Right lobe of liver (tissue), 6 donors: ENCODE measurements around the gene MDP1. TPM values are rescaled to one million over a fixed set of nuclear protein-coding genes. Genes with fewer than 3 reads are reported as not detected.
A peak's percentile ranks its signal among the peaks of the same experiment; 100 is the strongest.

Experiments used
- ATAC-seq, 4 donors: fragments of 200-7000 bp; cut with Tn5 transposase; one replicate each; pipeline ENCODE4 v1.9.1; 2020; ENCODE audit warnings: mild to moderate bottlenecking in 4 of 4, moderate library complexity in 4 of 4
- DNase-seq, 3 donors: peaks; one replicate each; pipeline ENCODE4 v3.0.0-alpha.2; 2020
- H3K27ac ChIP-seq, 3 donors: fragments of 200-600 bp; one replicate each; pipeline ENCODE4 v1.8.0; 2022
- H3K27me3 ChIP-seq, 2 donors: fragments of 200-600 bp; one replicate each; pipeline ENCODE4 v1.8.0; 2022
- H3K36me3 ChIP-seq, 4 donors: fragments of 200-600 bp; sonication (generic) in 1 of 4; one replicate each; pipeline versions ENCODE4 v1.5.1 to v1.8.0; 2017 to 2022; ENCODE audit warnings: control low read depth in 1 of 4
- H3K4me1 ChIP-seq, 4 donors: fragments of 200-600 bp; sonication (generic) in 1 of 4; one replicate each; pipeline versions ENCODE4 v1.5.1 to v1.8.0; 2017 to 2022; ENCODE audit warnings: control low read depth in 1 of 4
- H3K4me3 ChIP-seq, 3 donors: fragments of 200-600 bp; one replicate each; pipeline ENCODE4 v1.8.0; 2022
- H3K9me3 ChIP-seq, 4 donors: fragments of 200-600 bp; sonication (generic) in 1 of 4; one replicate each; pipeline versions ENCODE4 v1.5.1 to v1.8.0; 2017 to 2022; ENCODE audit warnings: control low read depth in 1 of 4
- POLR2A ChIP-seq: fragments of 450-650 bp; IDR thresholded peaks from one replicate; pipeline ENCODE4 v1.6.1; 2017; ENCODE audit warnings: antibody characterized with exemption, mild to moderate bottlenecking
- WGBS: methylation state at CpG from one replicate; pipeline ENCODE4 v1.1.6; 2018; ENCODE audit warnings: low coverage, low lambda C conversion rate; ENCODE audit not compliant: insufficient coverage; ENCODE audit errors: missing lambda C conversion rate; 5-methylcytosine and 5-hydroxymethylcytosine counted together
- intact Hi-C, 2 donors: fragments of 100-400 bp; cut with DNase I; formaldehyde crosslinking; loops; one replicate each; pipeline versions ENCODE4 v1.11.2 to v1.14.1; 2022
- long read RNA-seq: library from polyadenylated mRNA; unstranded; transcript quantifications from one replicate; pipeline ENCODE4 v2.0.0, GENCODE V29; 2019
- total RNA-seq, 6 experiments: library from RNA; depleted of rRNA in 2 of 6; stranded (reverse); fragments of >200 nt in 2 of 6; fragmentation: NEBNext Ultra II Directional in 3 of 6; extraction: Animal tissue kit (Norgen Biotek cat#: 25700) in 3 of 6; gene quantifications; one replicate each; pipeline versions ENCODE4 v1.1.0 to v1.2.4, GENCODE V29; 2016 to 2023
- TF ChIP-seq, protein P1 (sequence below), 4 donors: fragments of 200-600 bp in 3 of 4; fragments of 450-650 bp in 1 of 4; IDR thresholded peaks; one replicate each; pipeline versions ENCODE4 v1.5.1 to v1.8.0; 2016 to 2022; ENCODE audit warnings: antibody characterized with exemption in 4 of 4, mild to moderate bottlenecking in 2 of 4
- donor health status: DM: no; HTN: yes; CAD: no.
- donor health status: DM: no; HTN: no; CAD: no.
- donor health status: DM: no; HTN: no; CAD: no.
- donor health status: DM: no; HTN: yes; CAD: no.
- donor health status: DM: no; HTN: yes; CAD: no.

The MDP1 gene
- total RNA-seq, result 1 to 10 TPM; 3.7 to 6.3 (median 4.9) TPM
- long read RNA-seq, partial matches to known transcripts, result 0 of 1 reads
- long read RNA-seq, other reads (novel, unspliced or antisense), result 0 of 1 reads

DNA sequence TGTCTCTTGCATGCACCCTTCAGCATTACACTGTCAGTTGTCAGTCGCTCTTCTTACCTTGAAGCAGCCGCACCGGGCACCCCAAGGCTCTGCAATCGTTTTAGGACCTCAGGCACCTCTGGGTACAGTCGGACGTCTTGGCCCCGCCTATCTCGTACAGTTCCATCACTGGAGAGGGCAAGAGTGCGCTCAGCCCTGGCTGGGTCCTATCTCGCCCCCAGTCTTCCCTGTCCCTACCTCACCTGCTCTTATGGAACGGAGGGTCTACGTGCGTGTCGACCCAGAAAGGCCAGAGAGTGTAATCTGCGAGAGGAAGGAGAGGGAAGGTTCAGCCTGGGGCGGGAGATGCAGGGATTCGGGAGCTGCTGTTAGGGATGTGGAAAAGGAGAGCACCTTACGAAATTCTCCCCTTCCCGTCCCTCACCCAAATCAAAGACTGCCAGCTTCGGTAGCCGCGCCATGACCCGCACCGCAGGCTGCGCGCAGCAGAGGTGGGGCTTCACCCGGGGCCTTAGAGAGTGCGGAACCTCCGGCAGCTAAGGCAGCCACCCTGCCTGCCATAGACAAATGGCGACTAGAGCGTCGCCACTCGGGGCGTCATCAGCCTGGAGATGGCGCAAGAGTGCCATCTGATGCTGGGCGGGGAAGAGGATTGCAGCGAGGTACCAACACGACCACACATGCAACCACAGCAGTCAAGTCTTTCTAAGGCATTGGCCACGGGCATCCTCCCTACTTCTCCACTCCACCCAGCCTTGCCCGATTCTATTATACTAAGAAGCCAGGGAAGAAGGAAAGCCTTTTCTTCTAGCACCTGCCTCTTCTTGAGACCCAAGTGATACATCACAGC, at the start of gene MDP1:
TSS of gene MDP1 (minus strand) at position 572 of the 850 bp plus-strand sequence. CDS start at position 461, 111 bp downstream.
- peak within 1 kb of the TSS; percentile 60 to 70 (median 67) for H3K4me3 ChIP-seq
- peaks cover 0 to 12% (median 0%) of the 10 kb centered on the region in 4 donors for H3K36me3 ChIP-seq
- H3K9me3 ChIP-seq, result no peaks in the 10 kb centered on the region
- no peaks in the 10 kb centered on the region for H3K27me3 ChIP-seq
- ATAC-seq, result peak; percentile 87 to 91 (median 88)
- intact Hi-C loops, result no loop called here
- WGBS, result 0% methylated on average over 13 of the region's 40 CpGs
- TF ChIP-seq POLR2A, result peak; percentile 75
- TF ChIP-seq, protein P1, sequence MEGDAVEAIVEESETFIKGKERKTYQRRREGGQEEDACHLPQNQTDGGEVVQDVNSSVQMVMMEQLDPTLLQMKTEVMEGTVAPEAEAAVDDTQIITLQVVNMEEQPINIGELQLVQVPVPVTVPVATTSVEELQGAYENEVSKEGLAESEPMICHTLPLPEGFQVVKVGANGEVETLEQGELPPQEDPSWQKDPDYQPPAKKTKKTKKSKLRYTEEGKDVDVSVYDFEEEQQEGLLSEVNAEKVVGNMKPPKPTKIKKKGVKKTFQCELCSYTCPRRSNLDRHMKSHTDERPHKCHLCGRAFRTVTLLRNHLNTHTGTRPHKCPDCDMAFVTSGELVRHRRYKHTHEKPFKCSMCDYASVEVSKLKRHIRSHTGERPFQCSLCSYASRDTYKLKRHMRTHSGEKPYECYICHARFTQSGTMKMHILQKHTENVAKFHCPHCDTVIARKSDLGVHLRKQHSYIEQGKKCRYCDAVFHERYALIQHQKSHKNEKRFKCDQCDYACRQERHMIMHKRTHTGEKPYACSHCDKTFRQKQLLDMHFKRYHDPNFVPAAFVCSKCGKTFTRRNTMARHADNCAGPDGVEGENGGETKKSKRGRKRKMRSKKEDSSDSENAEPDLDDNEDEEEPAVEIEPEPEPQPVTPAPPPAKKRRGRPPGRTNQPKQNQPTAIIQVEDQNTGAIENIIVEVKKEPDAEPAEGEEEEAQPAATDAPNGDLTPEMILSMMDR (IDR thresholded peaks at IDR 0.05), result peak; percentile 36 to 68 (median 55)
- peak; percentile 87 to 89 (median 87) for DNase-seq
- H3K27ac ChIP-seq, result peak within 1 kb of the TSS; percentile 61 to 87 (median 78)
- H3K4me1 ChIP-seq, result peaks cover 0 to 5% (median 1%) of the 10 kb centered on the region in 4 donors

DNA sequence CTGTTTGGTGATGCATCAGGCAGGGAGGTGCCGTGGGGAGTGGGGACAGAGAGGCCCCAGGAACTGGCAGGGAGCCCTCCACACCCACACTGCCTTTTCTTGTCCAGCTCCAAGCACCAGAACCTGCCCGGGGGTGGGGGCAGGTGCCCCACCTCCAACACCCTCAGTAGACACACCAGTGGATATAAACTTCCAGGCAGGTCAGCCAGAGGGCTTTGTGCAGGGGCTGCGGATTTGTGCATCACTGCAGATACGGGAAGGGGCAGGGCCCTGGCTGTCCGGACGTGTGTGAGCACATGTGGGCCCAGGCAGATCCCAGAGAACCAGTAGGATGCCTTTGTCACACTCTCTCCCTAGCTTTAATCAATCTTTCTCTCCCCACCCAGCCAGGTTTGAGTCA, 48.4 kb upstream of the MDP1 start:
- TF ChIP-seq, protein P1 (IDR thresholded peaks at IDR 0.05), result no peak
- TF ChIP-seq POLR2A, result no peak
- Histone ChIP-seq H3K27ac (no peak overlapping the region), H3K9me3 (no peaks in the 10 kb centered on the region), H3K4me1 (no peaks in the 10 kb centered on the region), H3K27me3 (no peaks in the 10 kb centered on the region), H3K36me3 (peaks cover 0 to 24% (median 5%) of the 10 kb centered on the region in 4 donors), H3K4me3 (no peak overlapping the region)
- intact Hi-C loops, result no loop called here
- 80% methylated on average over 1 of the region's 6 CpGs for whole genome bisulfite sequencing
- no peak for ATAC-seq
- DNase-seq, result no peak

DNA sequence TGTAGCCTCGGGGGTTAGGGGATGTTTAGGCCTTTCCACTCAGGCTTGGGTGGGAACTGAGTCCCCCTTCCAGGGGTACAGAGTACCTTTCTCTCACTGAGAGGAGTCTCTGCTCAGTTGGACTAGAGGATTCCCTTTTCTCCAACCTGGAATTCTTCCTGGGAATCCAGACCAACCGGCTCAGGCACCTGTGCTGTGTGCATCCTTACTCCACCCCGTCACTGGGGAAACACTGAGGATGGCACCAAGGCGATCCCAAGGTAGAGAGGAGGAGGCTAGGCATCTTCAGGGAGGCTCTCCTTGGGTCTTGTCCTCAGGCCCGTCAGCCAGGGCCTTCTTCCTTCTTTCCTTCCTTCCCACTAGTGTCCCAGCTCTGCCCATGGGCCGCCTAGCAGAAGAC, 48.0 kb upstream of the MDP1 start:
- TF ChIP-seq POLR2A, result no peak
- TF ChIP-seq, protein P1 (IDR thresholded peaks at IDR 0.05), result no peak
- Histone ChIP-seq H3K27ac (no peak overlapping the region), H3K36me3 (peaks cover 0 to 20% (median 5%) of the 10 kb centered on the region in 4 donors), H3K9me3 (no peaks in the 10 kb centered on the region), H3K27me3 (no peaks in the 10 kb centered on the region), H3K4me1 (no peaks in the 10 kb centered on the region), H3K4me3 (no peak overlapping the region)
- no peak for DNase-seq
- no peak for ATAC-seq
- no CpG with 5 or more reads among the region's 6 CpGs for WGBS
- intact Hi-C loops, result no loop called here

DNA sequence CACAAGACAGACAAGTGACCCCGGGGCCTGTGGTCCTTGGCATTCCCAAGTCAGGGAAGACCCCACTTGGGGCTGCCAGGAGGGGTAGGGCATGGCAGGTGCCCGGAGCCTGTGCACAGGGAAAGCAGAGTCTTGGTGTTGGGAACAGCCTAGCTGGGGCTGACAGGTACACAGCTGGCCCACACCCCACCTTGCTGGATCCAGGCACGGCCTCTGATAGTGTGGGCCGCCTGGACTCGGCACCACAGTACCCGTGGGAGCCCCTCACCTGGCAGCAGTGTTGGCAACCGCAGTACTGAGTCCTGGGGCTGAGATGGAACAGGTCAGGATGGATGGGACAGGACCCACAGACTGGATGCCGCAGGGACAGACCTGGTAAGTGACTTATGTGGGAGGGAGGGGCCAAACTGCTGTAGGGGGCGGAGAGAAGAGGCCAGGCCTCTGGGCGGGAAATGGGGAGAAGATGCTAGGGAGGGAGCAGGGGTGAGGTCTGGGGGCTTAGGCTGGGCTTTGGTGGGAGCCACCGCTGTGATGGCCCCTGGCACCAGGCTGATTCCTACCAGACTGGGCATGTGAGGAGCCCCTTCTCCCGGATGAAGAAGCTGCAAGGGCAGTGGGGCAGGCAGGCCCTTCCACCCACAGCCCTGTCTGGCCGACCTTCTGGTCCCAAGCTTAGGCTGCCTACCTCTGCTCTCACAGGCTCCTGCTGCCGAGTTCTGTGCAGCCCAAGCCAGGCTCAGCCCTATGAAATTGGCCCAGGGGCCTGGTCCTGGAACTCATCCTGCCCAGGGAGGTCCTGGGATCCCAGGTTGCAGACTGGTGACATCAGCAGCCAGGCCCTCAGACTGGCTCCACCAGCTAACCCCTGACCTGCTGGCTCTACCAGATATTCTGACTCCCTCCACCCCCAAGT, 47.2 kb upstream of the MDP1 start, which contains the start of gene TGM1:
TSS of gene TGM1 (minus strand) at position 357 of the 913 bp plus-strand sequence. CDS start 825 bp downstream, outside the sequence.
- 80% methylated on average over 1 of the region's 14 CpGs for WGBS
- H3K36me3 ChIP-seq, result peaks cover 0 to 15% (median 5%) of the 10 kb centered on the region in 4 donors
- DNase-seq, result no peak

More for the DNA sequence above, 47.2 kb upstream of the MDP1 start, which contains the start of gene TGM1:
- H3K27ac ChIP-seq, result no peak within 1 kb of the TSS
- no peak within 1 kb of the TSS for H3K4me3 ChIP-seq
- no peak for ATAC-seq
- H3K9me3 ChIP-seq, result no peaks in the 10 kb centered on the region
- no peaks in the 10 kb centered on the region for H3K4me1 ChIP-seq
- intact Hi-C loops, result no loop called here
- TF ChIP-seq, protein P1 (IDR thresholded peaks at IDR 0.05), result no peak
- TF ChIP-seq POLR2A, result no peak
- H3K27me3 ChIP-seq, result no peaks in the 10 kb centered on the region
